Transverse colon (tissue), 4 donors: Measurements from ENCODE around the gene ALAD. TPM values are rescaled to one million over a fixed set of nuclear protein-coding genes. Genes with fewer than 3 reads are reported as not detected.
A peak's percentile ranks its signal among the peaks of the same experiment; 100 is the strongest.
"Not testable (repeated sequence)": the region's sequence is repeated elsewhere in the genome, so short reads cannot be mapped to it uniquely, and the experiment has no call there.

Source experiments
- DNase-seq: peaks from one replicate; pipeline ENCODE4 v3.0.0-alpha.2; 2019
- H3K27ac ChIP-seq, 4 donors: fragments of 200-600 bp; sonication (generic); 2 replicates each; pipeline ENCODE4 v1.5.1; 2016 to 2018; ENCODE audit warnings: inconsistent platforms in 4 of 4
- H3K27me3 ChIP-seq: fragments of 200-600 bp; sonication (generic); 2 replicates; pipeline ENCODE4 v1.5.1; 2017; ENCODE audit warnings: inconsistent platforms
- H3K36me3 ChIP-seq, 4 donors: fragments of 200-600 bp; sonication (generic); 2 replicates each; pipeline ENCODE4 v1.5.1; 2017 to 2019; ENCODE audit warnings: inconsistent platforms in 4 of 4
- H3K4me1 ChIP-seq, 4 donors: fragments of 200-600 bp; sonication (generic); 2 replicates each; pipeline ENCODE4 v1.5.1; 2017 to 2020; ENCODE audit warnings: inconsistent platforms in 4 of 4
- H3K4me3 ChIP-seq, 4 donors: fragments of 200-600 bp; sonication (generic); 1 replicate in 1 of 4; 2 replicates in 3 of 4; pipeline versions ENCODE4 v1.5.1 to v1.6.1; 2017 to 2019; ENCODE audit warnings: inconsistent platforms in 4 of 4
- H3K9me3 ChIP-seq, 2 donors: fragments of 200-600 bp; sonication (generic); 2 replicates each; pipeline ENCODE4 v1.5.1; 2017 to 2019; ENCODE audit warnings: inconsistent platforms in 2 of 2
- EP300 ChIP-seq: sonication (generic); formaldehyde crosslinking; IDR thresholded peaks from one replicate; pipeline ENCODE4 v1.6.1; 2017; ENCODE audit warnings: antibody characterized with exemption, low read depth
- POLR2A ChIP-seq: fragments of 450-650 bp; IDR thresholded peaks from one replicate; pipeline ENCODE4 v1.6.1; 2016; ENCODE audit warnings: antibody characterized with exemption, mild to moderate bottlenecking, moderate library complexity
- POLR2AphosphoS5 ChIP-seq, 3 donors: sonication (generic); formaldehyde crosslinking; IDR thresholded peaks; one replicate each; pipeline ENCODE4 v1.6.1; 2016; ENCODE audit warnings: antibody characterized with exemption in 3 of 3
- WGBS, 2 donors: methylation state at CpG; one replicate each; pipeline ENCODE4 v1.1.5; 2018; ENCODE audit warnings: low coverage in 1 of 2; 5-methylcytosine and 5-hydroxymethylcytosine counted together
- in situ Hi-C, 4 donors: fragments of 200-750 bp; cut with MboI; loops; one replicate each; pipeline versions ENCODE4 v1.15.0 to v1.15.1; 2017; ENCODE audit warnings: low sequenced_read_pairs in 3 of 4, low pct_ligation_motif_present in 1 of 4, low pct_unique_long_range_greater_than_20kb in 1 of 4
- intact Hi-C: fragments of 100-400 bp; cut with DNase I; formaldehyde crosslinking; loops from one replicate; pipeline ENCODE4 v1.15.1; 2023; ENCODE audit warnings: low total_unique reads
- total RNA-seq, 4 donors: library from RNA; depleted of rRNA; stranded (reverse); fragments of >200 nt; gene quantifications; one replicate each; pipeline ENCODE4 v1.1.0, GENCODE V29; 2016
- TF ChIP-seq, protein P1 (sequence below), 5 experiments: fragments of 200-600 bp in 3 of 5; fragments of 450-650 bp in 2 of 5; sonication (generic) in 3 of 5; IDR thresholded peaks; 1 replicate in 2 of 5; 2 replicates in 3 of 5; pipeline ENCODE4 v1.5.1; 2016 to 2017; ENCODE audit warnings: antibody characterized with exemption in 5 of 5, inconsistent platforms in 3 of 5, mild to moderate bottlenecking in 2 of 5, moderate library complexity in 1 of 5

The ALAD gene
- total RNA-seq, 4 donors from 2014 or later, result 18.5 to 107 (median 63.0) TPM

DNA sequence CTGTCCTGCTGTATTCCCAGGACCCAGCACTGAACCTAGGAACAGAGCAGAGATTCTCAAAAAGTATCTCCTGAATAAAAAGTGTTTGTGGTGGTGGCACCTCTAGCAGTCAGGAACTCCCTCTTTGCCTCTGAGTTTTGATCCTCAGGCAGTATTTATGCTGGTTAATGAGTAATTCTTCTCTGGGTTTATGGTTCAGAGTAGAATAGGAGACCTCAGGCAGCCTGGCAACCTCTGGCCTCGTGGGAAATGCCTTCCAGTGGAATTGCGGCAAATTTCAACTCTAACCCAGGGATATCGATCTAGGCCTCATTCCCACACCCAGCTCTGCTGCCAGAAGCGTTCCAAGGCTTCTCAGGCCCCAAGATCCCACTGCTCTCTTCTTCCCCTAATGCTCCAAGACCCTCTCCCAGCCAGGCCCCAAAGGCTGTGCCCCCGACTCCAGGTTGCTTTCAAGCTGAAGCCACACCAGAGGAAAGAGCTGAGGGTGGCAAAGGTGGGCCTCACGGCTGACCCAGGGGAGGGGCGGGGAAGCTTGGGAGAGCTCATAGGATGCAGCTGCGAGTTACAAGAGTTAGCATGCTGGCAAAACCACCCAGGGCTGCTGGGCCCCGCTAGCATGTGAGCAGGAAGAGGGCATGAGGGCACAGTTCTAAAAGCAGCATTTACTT is 13.4 kb downstream of the ALAD start:
- peak overlapping the region; percentile 81 to 91 (median 88) for H3K27ac ChIP-seq
- in situ Hi-C loops, result no loop called here
- H3K9me3 ChIP-seq, result no peaks in the 10 kb centered on the region
- peak; percentile 73 for DNase-seq
- no peak overlapping the region for H3K4me3 ChIP-seq
- peaks cover 0 to 28% (median 4%) of the 10 kb centered on the region in 4 donors for H3K36me3 ChIP-seq
- peak in 2 of 3 donors; percentile 3 to 22 for TF ChIP-seq POLR2AphosphoS5 (IDR thresholded peaks at IDR 0.05)
- TF ChIP-seq POLR2A, result no peak
- H3K27me3 ChIP-seq, result no peaks in the 10 kb centered on the region
- peaks cover 11 to 47% (median 35%) of the 10 kb centered on the region in 4 donors for H3K4me1 ChIP-seq
- WGBS, 2 donors, result 60 to 62% methylated on average over 1 to 9 of the region's 9 CpGs
- intact Hi-C loops, result no loop called here

DNA sequence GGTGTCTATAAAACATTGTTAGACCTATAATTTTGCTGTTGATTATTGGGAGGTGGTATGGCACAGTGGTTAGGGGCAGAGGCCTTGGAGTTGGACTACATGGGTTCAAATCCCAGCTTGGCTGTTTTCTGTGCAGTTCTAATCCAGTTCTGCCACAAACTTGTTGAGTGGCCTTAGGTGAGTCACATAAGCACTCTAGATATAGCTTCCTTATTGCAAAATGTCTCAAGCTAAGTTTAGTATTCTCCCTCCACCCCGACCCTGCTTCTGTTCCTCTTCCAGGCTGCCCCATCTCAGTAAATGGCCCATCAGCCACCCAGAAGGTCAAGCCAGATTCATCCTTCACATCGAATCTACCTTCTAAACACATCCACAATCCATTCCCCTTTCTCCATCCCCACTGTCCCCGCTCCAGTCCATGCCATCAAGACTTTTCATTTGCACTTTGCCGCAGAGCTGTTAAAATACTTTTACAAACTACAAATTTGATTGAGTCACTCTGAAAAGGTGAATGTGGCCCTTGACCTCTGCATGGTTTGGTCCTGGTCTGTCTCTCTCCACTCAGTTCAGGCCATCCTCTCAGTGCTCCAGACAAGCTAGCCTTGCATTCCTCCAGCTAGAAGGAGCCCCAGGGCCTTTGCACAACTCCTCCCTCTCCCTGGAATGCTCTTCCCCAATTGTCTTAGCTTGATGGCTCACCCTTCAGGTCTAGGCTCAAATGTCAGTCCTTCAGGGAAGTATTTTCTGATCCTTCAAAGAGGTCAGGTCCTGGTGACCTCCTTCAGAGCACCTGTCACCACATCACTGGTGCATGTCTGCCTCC is 14.3 kb downstream of the ALAD start:
- intact Hi-C loops, result no loop called here
- TF ChIP-seq, protein P1, sequence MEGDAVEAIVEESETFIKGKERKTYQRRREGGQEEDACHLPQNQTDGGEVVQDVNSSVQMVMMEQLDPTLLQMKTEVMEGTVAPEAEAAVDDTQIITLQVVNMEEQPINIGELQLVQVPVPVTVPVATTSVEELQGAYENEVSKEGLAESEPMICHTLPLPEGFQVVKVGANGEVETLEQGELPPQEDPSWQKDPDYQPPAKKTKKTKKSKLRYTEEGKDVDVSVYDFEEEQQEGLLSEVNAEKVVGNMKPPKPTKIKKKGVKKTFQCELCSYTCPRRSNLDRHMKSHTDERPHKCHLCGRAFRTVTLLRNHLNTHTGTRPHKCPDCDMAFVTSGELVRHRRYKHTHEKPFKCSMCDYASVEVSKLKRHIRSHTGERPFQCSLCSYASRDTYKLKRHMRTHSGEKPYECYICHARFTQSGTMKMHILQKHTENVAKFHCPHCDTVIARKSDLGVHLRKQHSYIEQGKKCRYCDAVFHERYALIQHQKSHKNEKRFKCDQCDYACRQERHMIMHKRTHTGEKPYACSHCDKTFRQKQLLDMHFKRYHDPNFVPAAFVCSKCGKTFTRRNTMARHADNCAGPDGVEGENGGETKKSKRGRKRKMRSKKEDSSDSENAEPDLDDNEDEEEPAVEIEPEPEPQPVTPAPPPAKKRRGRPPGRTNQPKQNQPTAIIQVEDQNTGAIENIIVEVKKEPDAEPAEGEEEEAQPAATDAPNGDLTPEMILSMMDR (IDR thresholded peaks at IDR 0.05), result no peak
- TF ChIP-seq POLR2A (no peak), POLR2AphosphoS5 (IDR thresholded peaks at IDR 0.05) (no peak), EP300 (no peak)
- H3K27ac ChIP-seq, result peak overlapping the region; percentile 81 to 91 (median 88)

DNA sequence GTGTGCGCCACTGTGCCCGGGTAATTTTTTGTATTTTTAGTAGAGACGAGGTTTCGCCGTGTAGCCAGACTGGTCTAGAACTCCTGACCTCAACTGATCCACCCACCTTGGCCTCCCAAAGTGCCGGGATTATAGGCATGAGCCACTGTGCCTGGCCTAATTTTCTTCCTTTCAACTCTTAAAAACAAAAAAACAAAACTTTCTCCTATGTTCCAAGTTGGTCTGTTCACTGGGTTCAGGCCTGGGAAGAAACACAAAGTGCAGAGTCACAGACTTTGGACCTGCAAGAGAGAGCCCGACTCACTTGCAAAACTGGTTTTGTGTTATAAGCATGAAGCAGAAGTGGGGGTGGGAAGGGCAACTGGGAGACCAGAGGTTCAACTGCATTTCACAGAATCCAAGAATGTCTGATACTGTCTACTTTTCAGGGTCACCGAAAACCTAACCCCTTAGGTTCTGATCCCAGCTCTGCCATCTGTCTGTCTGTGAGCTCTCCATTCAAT is 19.1 kb downstream of the ALAD start:
- DNase-seq, result peak; percentile 79
- 42 to 53% methylated on average over 4 to 8 of the region's 8 CpGs for WGBS, 2 donors
- peak overlapping the region; percentile 86 to 91 (median 88) for H3K27ac ChIP-seq
- H3K27me3 ChIP-seq, result no peaks in the 10 kb centered on the region
- H3K9me3 ChIP-seq, result no peaks in the 10 kb centered on the region
- peaks cover 3 to 53% (median 36%) of the 10 kb centered on the region in 4 donors for H3K4me1 ChIP-seq
- H3K4me3 ChIP-seq, result peak overlapping the region in 1 of 4 donors; percentile 17
- peak; percentile 54 for TF ChIP-seq EP300
- TF ChIP-seq, protein P1 (IDR thresholded peaks at IDR 0.05), result no peak
- TF ChIP-seq POLR2A, result no peak
- TF ChIP-seq POLR2AphosphoS5 (IDR thresholded peaks at IDR 0.05), result peak in 2 of 3 donors; percentile 68 to 79
- intact Hi-C loops, result no loop called here
- H3K36me3 ChIP-seq, result no peaks in the 10 kb centered on the region
- in situ Hi-C loops, result no loop called here

More for the DNA sequence above, 14.3 kb downstream of the ALAD start:
- Histone ChIP-seq H3K27me3 (no peaks in the 10 kb centered on the region), H3K4me1 (peaks cover 11 to 54% (median 41%) of the 10 kb centered on the region in 4 donors), H3K4me3 (no peak overlapping the region), H3K9me3 (no peaks in the 10 kb centered on the region), H3K36me3 (peaks cover 0 to 23% (median 4%) of the 10 kb centered on the region in 4 donors)
- WGBS, 2 donors, result 83 to 88% methylated on average over 4 of the region's 4 CpGs
- in situ Hi-C loops, result no loop called here
- no peak for DNase-seq

DNA sequence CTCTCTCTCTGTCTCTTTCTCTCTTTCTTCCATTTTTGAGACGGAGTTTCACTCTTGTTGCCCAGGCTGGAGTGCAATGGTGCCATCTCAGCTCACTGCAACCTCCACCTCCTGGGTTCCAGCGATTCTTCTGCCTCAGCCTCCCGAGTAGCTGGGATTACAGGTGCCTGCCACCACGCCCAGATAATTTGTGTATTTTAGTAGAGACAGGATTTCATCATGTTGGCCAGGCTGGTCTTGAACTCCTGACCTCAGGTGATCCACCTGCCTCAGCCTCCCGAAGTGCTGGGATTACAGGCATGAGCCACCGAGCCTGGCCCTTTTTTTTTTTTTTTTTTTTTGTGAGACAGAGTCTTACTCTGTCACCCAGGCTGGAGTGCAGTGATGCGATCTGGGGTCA is 19.6 kb downstream of the ALAD start:
- not testable (repeated sequence) for H3K9me3 ChIP-seq

More for the DNA sequence above, 19.6 kb downstream of the ALAD start:
- 39% methylated on average over 7 of the region's 7 CpGs; no CpG with 5 or more reads in 1 of the 2 donors for WGBS, 2 donors
- Histone ChIP-seq H3K27ac (peak overlapping the region; percentile 86 to 91 (median 88)), H3K4me1 (peaks cover 3 to 48% (median 31%) of the 10 kb centered on the region in 4 donors)
- in situ Hi-C loops, H3K36me3 ChIP-seq, H3K4me3 ChIP-seq, H3K27me3 ChIP-seq, DNase-seq, intact Hi-C loops: not testable (repeated sequence)
